Loucy (cell line): ENCODE measurements around the gene SYCP2L.

Experiments used
- EZH2phosphoT487 ChIP-seq: fragments of 200-600 bp; IDR thresholded peaks from 2 replicates; pipeline ENCODE4 v1.6.1; 2018; ENCODE audit warnings: antibody characterized with exemption, mild to moderate bottlenecking, moderate library complexity, borderline replicate concordance
- TF ChIP-seq, protein P1 (sequence below): fragments of 200-600 bp; sonication (generic); conservative IDR thresholded peaks from 2 replicates; pipeline ENCODE4 v1.5.1; 2014; ENCODE audit warnings: mild to moderate bottlenecking, antibody characterized with exemption, low read length

DNA sequence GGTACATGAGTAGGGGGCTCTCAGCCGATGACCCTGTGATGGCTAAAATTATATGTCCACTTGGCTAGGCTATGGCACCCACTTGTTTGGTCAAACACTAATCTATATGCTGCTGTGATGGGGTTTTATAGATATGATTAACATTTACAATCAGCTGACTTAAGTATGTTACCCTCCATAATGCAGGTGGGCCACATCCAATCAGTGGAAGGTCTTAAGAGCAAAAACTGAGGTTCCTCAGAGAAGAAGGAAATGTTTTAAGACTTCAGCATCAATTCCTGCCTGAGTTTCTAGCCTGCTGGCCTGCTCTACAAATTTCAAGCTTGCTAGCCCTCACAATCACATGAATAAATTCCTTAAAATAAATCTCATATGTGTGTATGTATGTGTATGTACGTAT is 29.6 kb upstream of the SYCP2L start:
- TF ChIP-seq, protein P1, sequence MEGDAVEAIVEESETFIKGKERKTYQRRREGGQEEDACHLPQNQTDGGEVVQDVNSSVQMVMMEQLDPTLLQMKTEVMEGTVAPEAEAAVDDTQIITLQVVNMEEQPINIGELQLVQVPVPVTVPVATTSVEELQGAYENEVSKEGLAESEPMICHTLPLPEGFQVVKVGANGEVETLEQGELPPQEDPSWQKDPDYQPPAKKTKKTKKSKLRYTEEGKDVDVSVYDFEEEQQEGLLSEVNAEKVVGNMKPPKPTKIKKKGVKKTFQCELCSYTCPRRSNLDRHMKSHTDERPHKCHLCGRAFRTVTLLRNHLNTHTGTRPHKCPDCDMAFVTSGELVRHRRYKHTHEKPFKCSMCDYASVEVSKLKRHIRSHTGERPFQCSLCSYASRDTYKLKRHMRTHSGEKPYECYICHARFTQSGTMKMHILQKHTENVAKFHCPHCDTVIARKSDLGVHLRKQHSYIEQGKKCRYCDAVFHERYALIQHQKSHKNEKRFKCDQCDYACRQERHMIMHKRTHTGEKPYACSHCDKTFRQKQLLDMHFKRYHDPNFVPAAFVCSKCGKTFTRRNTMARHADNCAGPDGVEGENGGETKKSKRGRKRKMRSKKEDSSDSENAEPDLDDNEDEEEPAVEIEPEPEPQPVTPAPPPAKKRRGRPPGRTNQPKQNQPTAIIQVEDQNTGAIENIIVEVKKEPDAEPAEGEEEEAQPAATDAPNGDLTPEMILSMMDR = no peak
- no peak for TF ChIP-seq EZH2phosphoT487
